NK-92 (cell line): ENCODE measurements around the gene CDH4.

Source experiments
- DNase-seq: peaks from one replicate; lab custom pipeline; 2025; ENCODE audit not compliant: unreplicated experiment; lab: John Stamatoyannopoulos, UW

The CDH4 gene

DNA sequence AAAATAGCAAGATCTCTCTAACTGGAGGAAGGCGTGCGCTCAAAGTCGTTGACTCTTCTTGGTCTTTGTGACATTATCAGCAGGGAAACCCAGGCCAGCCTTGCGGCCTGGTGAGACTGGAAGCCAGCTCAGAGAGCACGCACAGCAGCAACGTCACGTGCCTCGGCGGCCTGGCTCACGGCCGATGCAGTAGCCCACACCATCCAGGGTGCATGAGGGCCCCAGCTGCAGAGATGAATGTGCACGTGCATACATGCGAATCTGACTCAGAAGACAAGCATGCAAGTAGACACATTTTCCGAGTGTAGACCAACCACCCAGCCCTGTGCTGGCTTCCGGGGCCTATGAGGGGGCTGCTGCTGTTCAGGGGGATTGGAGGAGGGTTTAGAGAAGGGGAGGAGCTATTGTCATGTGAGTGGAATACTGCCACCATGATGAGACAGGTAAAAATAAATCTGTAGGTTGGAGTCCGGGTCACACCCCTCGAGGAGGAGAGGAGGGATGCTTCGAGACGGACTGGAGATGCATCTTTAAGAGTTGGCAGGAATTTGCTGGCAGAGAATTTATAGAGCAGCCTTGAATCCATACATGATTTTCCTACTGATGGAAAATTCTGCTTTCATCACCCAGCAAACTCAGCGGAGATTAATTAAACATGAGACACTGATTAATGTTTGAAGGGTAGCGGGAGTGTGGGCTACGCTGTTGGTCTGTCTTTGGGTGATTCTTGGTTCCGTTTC, 388.2 kb downstream of the CDH4 start:
- DNase-seq, result no peak

DNA sequence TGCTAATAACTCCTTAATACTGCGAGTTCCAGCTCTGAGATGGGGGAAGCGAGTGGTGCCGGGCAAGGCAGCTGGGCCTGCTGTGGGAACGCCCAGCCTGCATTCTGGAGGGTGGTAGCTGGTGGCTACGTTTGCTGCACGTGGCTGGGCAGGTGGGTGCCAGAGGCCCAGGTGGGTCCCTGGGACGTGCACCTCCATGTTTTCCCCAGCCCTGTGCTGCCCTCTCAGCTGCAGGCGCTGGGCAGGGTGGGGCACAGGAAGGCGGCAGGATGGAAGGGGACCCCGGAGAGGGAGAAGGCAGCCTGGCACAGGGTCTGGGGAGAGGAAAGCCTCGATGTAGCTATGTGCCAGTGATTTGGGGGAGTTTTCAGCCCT, 388.8 kb downstream of the CDH4 start:
- DNase-seq, result no peak

DNA sequence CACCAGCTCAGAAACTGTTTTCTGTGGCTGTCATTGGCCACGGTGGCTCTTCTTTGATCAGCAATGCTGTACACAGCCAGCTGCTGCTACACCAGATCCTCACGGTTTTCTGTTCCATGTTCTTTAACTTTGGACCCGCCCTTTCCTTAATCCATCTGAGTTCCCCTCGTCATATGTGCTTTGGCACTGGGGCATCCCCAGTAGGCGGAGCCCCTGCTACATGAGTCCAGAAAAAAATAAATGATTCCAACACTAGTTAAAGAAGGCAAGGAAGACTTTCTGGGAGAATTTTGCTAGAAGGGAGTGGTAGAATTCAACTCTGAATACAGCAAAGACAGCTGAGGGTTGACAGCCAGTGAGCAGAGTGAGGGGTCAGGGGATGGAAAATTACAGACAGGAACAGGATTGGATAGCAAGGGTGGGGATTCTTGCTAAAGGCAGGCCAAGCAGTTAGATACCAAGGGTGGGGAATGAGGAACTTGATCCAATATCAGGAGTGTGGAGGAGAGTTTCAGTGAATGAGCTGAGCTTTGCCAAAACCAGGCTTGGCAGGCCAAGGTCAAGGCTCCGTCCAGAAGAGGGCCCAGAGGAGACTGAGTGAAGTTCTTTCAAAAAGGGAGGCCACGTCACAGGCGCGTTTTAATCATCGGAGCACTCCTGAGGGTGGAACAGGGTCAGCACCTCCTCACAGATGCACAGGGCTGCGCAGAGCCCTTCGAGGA, 391.8 kb downstream of the CDH4 start:
- no peak for DNase-seq

DNA sequence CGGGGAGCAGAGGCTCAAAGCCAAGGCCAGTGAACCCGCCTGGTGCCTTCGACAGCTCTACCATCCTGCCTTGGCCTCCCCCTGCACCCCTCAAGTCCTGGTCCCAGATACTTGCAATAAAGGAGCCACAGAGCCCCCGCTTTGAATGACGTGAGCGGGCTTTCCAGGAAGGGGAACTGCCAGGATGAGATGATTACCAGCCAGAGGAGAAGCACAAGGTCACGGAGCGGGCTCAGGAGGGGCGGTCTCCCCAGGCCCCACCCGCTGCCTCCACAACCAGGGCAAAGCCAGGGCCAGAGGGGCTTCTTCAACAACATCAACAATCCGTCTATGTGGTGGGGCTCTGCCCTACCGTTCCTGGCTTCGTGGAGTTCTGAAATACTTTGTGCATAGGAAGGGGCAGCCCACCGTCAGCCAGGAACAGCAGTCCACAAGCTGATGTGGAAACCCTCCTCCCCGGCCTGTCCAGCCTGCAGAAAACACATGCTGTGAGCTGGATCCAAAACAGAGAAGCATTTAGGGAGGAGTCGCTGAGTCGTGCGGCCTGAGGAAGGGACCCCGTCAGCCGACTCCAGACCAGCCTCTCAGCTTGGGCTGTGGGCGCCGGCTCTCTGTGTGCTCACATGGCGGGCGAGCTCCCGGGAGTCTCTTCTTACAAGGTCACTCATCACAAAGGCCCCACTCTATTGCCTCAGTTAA, 392.5 kb downstream of the CDH4 start:
- no peak for DNase-seq

DNA sequence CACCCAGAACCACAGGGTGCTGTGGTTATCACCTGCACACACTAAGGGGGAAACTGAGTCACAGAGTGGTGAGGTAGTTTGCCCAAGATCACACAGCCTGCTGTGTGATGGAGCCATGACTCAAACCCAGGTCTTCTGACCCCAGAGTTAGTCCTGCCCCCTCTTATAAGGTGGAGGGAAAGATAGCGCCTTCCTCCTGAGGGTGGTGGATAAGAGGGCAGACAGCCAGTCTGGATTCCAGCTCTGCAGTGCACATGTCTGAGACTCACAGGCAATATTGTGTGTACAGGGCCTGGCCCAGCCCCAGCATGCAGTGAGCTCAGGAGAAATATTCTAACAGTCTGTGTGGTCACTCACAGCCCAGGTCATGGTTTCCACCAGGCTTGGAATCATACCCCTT, 393.7 kb downstream of the CDH4 start:
- DNase-seq, result no peak

DNA sequence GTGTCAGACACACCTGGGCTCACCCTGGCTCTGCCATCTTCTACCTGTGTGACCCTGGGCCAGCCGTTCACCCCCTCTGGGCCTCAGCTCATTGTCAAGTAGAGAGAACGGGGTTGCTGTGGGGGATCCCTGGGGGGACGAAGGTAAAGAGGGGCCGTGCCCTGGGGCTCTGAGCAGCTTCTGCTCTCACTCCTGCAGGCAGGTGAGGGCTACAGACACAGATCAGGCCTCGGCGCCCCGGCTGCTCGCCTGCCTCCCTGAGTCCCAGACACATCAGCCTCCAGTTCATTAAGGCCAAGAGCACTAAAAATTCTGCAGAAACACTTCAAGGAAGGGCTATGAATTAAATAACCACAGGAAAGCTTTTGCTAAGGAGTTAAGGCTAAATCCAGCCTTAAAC, 394.4 kb downstream of the CDH4 start:
- no peak for DNase-seq

DNA sequence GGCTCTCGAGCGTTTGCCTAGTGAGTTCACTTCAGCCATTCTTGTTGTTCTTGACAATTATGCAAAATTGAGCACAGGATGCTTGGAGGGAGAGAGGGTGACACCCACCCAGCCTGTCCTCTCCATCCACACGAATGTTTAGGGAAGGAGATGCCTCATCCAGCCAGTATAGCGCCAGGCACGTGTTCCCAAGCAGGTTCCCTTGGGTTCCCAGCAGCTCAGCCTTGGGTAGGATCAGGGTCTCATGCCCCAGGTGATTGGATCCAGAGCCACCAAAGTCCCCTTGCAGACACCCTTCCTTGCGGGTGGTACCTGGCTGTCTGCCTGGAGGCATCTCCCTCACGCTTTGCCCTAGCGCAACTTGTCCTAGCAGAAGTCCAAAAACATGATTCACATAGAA, 394.9 kb downstream of the CDH4 start:
- no peak for DNase-seq

DNA sequence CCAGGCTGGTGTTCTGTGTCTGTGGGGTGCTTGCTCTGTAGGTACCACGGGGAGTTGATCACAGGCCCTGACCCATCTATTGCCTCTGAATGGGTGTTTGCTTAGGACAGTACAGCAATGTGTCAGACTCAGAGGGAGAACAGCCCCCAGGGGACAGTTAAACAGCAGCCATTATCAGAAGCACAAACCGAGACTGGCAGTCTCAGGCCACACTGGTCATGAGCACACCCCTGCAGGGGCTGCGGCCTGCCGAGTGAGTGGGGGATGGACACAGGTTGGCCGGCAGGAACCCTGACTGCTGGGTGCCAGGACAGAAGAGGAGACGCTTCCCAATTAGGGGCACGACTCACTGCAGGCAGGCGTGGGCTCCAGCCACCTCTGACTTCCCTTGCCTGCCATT, 395.6 kb downstream of the CDH4 start:
- no peak for DNase-seq

DNA sequence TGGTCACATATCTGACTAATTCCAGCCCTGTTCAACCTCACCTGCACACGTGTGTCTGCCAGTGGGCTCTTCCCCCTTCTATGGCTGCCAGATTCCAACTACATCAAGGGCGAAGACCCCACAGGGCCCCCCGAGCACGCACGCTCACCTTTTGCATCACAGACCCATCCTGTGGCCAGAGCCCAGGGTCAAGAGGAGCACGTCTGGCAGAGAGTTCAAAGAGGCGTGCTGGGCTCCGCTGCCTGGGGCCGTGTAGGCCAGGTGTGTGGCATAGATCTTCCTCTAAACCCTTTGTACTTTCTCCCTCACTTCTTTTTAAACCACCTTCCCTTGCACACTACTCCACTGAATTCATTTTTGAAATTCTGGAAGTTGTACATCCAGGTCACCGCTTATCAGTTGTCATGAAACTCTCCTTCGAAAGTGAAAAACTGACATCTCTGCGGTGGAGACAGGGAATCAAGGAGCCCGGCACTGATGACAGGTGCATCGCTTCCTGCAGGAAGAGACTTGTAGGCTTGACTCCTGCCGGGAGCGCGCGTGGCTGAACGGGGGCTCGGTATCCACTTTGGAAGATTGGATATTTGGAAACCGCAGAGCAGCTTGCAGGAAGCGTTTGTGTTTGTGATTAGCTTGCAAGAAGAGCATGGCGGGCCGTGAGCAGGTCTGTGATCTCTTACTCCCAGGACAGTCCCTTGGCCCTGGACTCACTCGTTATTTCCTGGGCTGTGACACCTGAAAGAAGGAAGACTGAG, 397.2 kb downstream of the CDH4 start:
- no peak for DNase-seq

DNA sequence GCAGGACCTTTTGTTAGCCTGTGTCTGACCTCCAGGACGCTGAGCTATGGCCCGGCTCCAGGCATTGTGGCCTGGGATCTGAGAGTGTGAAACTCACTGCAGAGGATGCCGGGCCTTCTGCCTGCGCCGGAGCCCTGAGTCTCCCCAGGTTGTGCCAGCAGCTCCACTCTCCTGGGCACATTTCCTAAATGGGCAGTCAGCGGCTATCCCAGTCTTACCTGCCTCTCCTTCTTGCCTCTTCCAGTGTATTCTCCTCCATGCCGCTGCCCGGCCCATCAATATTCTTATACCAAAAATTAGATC, 397.8 kb downstream of the CDH4 start:
- no peak for DNase-seq

DNA sequence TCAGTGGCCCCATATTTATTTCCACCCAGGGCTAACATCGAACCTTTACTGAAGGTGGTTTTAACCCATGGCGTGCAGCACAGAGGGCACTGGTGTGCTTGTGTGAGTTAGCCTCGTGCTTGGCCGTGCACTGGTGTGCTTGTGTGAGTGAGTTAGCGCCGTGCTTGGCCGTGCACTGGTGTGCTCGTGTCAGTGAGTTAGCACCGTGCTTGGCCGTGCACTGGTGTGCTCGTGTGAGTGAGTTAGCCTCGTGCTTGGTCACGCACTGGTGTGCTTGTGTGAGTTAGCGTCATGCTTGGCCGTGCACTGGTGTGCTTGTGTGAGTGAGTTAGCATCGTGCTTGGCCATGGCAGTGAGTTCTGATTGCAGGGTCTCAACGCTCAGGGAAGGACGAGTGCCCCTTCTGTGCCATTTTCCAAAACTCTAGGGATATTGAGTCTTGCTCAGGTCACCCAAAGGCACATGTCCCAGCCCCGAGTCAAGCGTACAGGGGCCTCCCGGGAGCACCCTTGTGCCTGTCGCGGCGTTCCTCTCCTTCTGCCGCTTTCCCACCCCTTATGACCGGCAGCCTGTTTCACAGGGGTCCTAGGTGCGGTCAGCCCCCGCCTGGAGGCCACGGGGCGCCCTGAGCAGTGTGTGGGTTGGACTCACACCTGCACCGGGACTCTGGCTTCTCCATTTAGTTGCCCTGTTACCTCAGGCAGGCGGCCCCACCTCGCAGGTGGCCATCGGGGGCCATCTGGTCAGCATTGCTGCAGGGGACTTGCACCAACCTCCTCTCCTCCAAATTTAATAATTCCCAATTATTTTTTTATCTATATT, 399.1 kb downstream of the CDH4 start:
- DNase-seq, result no peak

DNA sequence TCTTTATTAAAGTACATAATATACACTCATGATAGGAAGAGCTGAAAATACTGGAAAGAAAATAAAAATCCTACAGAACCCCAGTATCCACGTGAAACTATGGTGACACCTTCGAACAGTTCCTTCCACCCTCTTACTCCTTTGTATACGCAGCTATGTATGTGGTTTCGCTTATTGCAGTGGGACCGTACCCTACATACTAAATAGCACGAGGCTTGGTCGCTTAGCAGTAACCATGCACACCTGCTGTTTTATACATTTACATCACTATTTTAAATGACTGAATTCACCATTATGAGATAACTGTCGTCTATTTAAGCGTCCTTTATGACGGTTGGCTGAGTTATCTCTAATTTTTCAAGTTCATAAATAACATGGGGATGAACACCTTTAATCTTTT, 400.1 kb downstream of the CDH4 start:
- no peak for DNase-seq

DNA sequence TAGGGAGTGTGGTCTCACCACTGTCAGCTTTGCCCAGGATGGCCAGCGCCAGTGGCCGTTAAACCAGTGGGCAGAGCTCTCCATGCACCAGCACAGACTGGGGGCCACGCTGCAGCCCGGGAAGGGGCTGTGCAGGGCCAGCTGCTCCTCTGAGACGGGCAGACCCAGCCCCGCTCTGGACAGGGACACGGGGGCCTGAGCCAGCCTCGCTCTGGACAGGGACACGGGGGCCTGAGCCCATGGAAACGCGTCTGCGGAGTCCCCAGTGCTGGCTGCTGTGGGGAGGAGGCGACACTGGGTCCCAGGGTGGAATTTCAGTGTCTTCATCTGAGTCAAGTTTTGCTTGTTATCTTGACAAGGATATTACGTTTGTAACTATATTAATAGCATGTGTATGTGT, 402.7 kb downstream of the CDH4 start:
- no peak for DNase-seq

DNA sequence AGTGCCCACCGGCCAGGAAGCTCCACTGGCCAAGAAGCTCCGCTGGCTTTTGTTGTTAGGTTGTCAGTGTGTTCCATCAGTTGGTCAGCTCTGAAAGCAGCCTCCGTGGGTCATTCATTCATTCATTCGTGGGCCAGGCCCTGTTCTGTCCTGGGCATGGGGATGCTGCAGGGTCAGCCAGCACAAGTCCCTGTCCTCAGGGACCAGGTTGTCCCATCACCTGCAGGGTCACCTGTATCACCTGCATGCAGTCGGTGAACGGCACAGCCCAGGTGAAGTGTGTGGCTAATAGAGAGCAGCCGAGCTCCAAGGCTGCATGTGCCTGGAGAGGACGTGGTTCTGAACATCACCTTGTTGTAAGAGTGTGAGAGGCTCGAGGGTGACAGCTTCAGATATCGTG, 403.5 kb downstream of the CDH4 start:
- DNase-seq, result no peak

DNA sequence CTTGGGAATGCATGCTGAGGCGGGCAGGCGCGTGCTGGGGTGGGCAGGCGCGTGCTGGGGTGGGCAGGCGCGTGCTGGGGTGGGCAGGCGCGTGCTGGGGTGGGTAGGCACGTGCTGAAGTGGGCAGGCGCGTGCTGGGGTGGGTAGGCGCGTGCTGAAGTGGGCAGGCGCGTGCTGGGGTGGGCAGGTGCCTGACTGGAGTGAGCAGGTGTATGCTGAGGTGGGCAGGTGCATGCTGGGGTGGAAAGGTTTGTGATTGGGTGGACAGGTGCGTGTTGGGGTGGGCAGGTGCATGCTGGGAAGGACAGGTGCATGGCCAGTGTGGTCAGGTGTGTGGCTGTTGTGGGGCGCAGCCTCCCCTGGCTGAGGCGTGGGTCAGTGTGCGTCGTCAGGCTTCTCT, 404.1 kb downstream of the CDH4 start:
- DNase-seq, result no peak

DNA sequence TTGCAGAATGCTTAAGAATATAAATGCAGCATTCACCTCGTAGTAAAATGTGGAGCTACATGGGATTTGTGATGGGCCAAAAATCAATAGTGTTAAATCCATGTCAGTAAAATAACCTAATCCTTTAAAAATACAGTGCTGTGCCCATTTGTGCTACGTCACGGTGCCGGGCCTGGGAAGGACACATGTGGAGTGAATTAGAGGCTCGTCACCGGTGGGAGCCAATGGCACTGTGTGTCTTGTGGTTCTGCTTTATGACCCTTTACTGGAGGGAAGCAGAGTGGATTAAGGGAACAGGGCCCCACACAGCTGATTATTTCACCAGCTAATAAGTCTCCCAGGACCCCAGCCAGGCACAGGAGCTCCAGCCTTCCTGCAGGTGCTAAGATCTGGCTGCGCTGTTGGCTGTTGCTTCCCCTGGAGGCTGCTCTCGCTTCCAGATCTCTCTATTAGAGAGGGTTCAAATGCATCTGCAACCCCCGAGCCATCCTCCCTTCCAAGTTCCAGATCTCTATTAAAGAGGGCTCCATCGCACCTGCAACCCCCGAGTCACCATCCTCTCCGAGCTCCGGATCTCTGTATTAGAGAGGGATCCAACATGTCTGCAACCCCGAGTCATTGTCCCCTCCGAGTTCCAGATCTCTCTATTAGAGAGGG, 405.8 kb downstream of the CDH4 start:
- no peak for DNase-seq

DNA sequence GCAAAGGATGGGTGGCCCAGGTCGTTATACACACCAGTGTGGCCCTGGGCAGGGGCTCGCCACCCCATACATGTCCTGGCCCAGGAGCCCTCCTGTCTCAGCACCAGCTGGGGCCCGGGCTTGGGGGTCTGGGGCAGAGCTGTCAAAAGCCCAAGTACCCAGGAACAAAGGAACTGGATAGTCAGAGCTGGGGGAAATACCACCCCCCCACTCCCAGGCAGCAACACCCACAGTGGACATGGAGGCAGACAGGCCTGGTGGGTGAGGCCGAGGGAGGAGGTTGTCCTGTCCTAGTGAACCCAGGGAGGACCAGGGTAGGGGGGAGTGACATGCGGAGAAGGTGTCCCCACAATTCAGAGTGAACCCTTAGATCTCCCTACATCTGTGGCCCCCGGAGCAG, 406.5 kb downstream of the CDH4 start:
- no peak for DNase-seq

DNA sequence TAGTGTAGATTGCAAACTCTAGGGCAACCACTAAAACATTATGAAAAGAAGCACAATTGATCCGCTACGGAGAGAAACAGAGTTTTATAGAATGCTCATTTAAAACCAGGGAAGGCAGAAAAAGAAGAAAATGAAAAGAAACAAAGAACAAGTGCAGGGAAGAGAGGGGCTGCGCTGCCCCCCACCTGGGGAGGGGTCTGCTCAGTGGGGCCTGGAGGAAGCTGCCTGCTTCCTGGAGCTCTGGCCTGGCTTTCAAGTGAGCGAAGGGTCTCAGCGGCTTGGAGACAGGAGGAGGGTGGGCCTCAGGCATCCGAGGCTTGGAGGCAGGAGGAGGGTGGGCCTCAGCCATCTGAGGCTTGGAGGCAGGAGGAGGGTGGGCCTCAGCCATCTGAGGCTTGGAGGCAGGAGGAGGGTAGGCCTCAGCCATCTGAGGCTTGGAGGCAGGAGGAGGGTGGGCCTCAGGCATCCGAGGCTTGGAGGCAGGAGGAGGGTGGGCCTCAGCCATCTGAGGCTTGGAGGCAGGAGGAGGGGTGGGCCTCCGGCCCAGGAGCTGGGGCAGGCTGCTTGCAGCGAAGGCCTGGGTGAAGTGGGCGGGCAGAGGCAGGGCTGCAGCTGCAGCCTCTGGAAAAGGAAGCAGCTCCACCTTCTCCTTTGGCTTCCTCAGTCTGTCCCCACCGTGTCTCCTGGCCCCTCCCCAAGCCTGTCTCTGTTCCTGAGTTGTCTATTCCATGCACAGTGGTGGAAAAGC, 407.4 kb downstream of the CDH4 start:
- DNase-seq, result no peak

DNA sequence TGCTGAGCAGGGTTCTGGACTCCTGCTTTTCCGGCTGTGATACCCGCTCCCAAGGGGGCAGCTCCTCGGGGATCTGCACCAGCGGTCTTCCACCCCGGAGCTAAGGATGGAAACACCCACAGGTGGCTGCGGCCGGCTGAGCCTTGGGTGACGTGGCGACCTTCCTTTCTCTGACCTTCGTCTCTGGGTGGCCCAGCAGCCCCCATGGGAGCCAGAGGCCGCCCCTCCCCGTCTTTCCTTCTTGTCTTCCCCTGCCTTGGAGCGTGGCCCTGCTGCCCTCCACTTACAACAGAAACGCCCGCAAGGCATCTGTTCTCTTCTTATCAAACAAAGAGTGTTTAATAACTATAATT, 407.9 kb downstream of the CDH4 start:
- DNase-seq, result no peak

DNA sequence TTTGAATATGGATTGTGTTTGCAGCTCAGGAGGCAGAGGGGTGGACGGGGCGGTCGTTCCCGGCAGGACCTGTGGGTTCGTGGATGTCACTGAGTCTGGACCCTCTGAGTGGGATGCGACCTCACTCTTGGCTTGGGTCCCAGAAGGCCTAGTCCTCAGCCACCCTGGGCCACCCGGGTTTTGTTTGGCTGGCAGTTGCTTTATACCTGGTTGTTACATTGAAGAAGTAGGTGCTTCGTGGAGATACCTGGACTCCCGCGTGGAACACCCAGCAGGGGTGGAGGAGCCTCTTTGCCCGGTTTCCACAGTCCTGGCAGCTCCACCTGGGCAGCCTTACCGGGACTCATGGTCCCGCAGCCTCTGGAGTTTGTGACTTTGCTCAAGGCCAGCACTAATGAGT, 408.5 kb downstream of the CDH4 start:
- no peak for DNase-seq
